Measurements from ENCODE around the gene SP9. TPM values are rescaled to one million over a fixed set of nuclear protein-coding genes. Genes with fewer than 3 reads are reported as not detected.

The SP9 gene
- total RNA-seq = not detected in 2 replicates

GRCh38 chr2:174334781-174335251 is at the start of gene SP9:
Gene SP9, plus strand, starts transcription at chr2:174334954. Its CDS starts 139 bp downstream, at chr2:174335093.

Other genes starting within 250 kb of the SP9 start
- gene OLA1, start 86.4 kb upstream of the SP9 start, total RNA-seq = 65.2 and 127 TPM in 2 replicates
- 28.3 and 42.9 TPM in 2 replicates for gene SCRN3, start 60.8 kb downstream of the SP9 start, total RNA-seq
- gene GPR155, start 152.1 kb downstream of the SP9 start, total RNA-seq = 4.5 and 7.1 TPM in 2 replicates

Measured in smooth muscle cell of trachea (primary cell).